ENCODE data around the gene FTCDNL1.

- no peak for TF ChIP-seq YY1 (IDR thresholded peaks at IDR 0.05; ENCODE audit: low read depth)
- TF ChIP-seq POLR2AphosphoS5 (IDR thresholded peaks at IDR 0.05; ENCODE audit: low read depth, low read length), result no peak
- TF ChIP-seq EP300 (IDR thresholded peaks at IDR 0.05; ENCODE audit: borderline replicate concordance in 1 of 2, low read depth in 1 of 2, low read length in 1 of 2), result no peak
- no peak for TF ChIP-seq CTCF (IDR thresholded peaks at IDR 0.05)
- no peak for TF ChIP-seq RXRA (IDR thresholded peaks at IDR 0.05; ENCODE audit: borderline replicate concordance, low read depth)
- no peak for TF ChIP-seq MXI1 (IDR thresholded peaks at IDR 0.05; ENCODE audit: low read depth, low read length)
- TF ChIP-seq GABPA (IDR thresholded peaks at IDR 0.05; ENCODE audit: low read depth), result no peak
- TF ChIP-seq MAX (IDR thresholded peaks at IDR 0.05; ENCODE audit: low read depth), result no peak
- no peak for TF ChIP-seq FOXM1 (IDR thresholded peaks at IDR 0.05; ENCODE audit: low read depth)
Observed at GRCh38 chr2:199829628-199830027, 21.4 kb downstream of the FTCDNL1 start.

Data from SK-N-SH (cell line).